PC-3 (cell line): ENCODE data around the gene GCGR. TPM values are rescaled to one million over a fixed set of nuclear protein-coding genes. Genes with fewer than 3 reads are reported as not detected.

Source experiments
- ATAC-seq: fragments of 200-7000 bp; cut with Tn5 transposase; 2 replicates; pipeline ENCODE4 v1.9.1; 2020; ENCODE audit warnings: mild to moderate bottlenecking, moderate library complexity
- BruUV-seq: library from RNA; stranded (reverse); fragments of 400-500 nt; replicated peaks from 2 replicates; lab custom pipeline; 2021; lab: Mats Ljungman, UMichigan
- CTCF ChIA-PET: fragments of 300-600 bp; sonication (Branson Sonifier 250); formaldehyde crosslinking; loops from one replicate; lab custom pipeline; 2022; ENCODE audit warnings: antibody characterized with exemption; lab: Charles Lee
- POLR2A ChIA-PET: fragments of 300-600 bp; sonication (Branson Sonifier 250); formaldehyde crosslinking; loops from one replicate; lab custom pipeline; 2022; ENCODE audit warnings: antibody characterized with exemption; ENCODE audit not compliant: unreplicated experiment; lab: Charles Lee
- DNase-seq: peaks from one replicate; pipeline ENCODE4 v3.0.0-alpha.2; 2015
- H2AFZ ChIP-seq: fragments of 300-600 bp; sonication (generic); 2 replicates; pipeline ENCODE4 v1.6.0; 2016; ENCODE audit warnings: antibody characterized with exemption, low read length
- H3F3A ChIP-seq: fragments of 300-600 bp; sonication (generic); one replicate; pipeline ENCODE4 v1.6.0; 2017; ENCODE audit warnings: antibody characterized with exemption, low read length, control low read depth, mild to moderate bottlenecking; ENCODE audit not compliant: unreplicated experiment
- H3K27ac ChIP-seq: fragments of 300-600 bp; sonication (generic); 2 replicates; pipeline ENCODE4 v1.5.1; 2016; ENCODE audit warnings: mild to moderate bottlenecking, low read length
- H3K27me3 ChIP-seq: fragments of 300-600 bp; sonication (generic); 2 replicates; pipeline ENCODE4 v1.6.1; 2016; ENCODE audit warnings: low read length, mixed read lengths
- H3K36me3 ChIP-seq: fragments of 300-600 bp; sonication (generic); 2 replicates; pipeline ENCODE4 v1.6.1; 2016; ENCODE audit warnings: low read depth, mixed run types, low read length, mixed read lengths
- H3K4me1 ChIP-seq: fragments of 300-600 bp; sonication (generic); 2 replicates; pipeline ENCODE4 v1.5.1; 2016; ENCODE audit warnings: low read length; ENCODE audit not compliant: insufficient read depth
- H3K4me2 ChIP-seq: fragments of 300-600 bp; sonication (generic); 2 replicates; pipeline ENCODE4 v1.6.0; 2016; ENCODE audit warnings: low read length
- H3K4me3 ChIP-seq: fragments of 300-600 bp; sonication (generic); 2 replicates; pipeline ENCODE4 v1.5.1; 2016; ENCODE audit warnings: mild to moderate bottlenecking, low read length, mixed read lengths
- H3K79me2 ChIP-seq: fragments of 300-600 bp; sonication (generic); 2 replicates; pipeline ENCODE4 v1.6.1; 2017; ENCODE audit warnings: low read length, mixed read lengths
- H3K9ac ChIP-seq: fragments of 300-600 bp; sonication (generic); 2 replicates; pipeline ENCODE4 v1.6.0; 2016; ENCODE audit warnings: mild to moderate bottlenecking, low read length
- H3K9me2 ChIP-seq: fragments of 300-600 bp; sonication (generic); replicated peaks from 2 replicates; pipeline ENCODE4 v1.6.1; 2016; ENCODE audit warnings: mixed run types, low read length, mixed read lengths
- H3K9me3 ChIP-seq: fragments of 300-600 bp; sonication (generic); 2 replicates; pipeline ENCODE4 v1.6.1; 2016; ENCODE audit warnings: low read length, mixed read lengths
- H4K20me1 ChIP-seq: fragments of 300-600 bp; sonication (generic); 2 replicates; pipeline ENCODE4 v1.6.1; 2016; ENCODE audit warnings: low read length, mixed read lengths
- EZH2 ChIP-seq: fragments of 300-600 bp; sonication (generic); IDR thresholded peaks from one replicate; pipeline ENCODE4 v1.6.1; 2017; ENCODE audit warnings: antibody characterized with exemption, mild to moderate bottlenecking, low read length; ENCODE audit not compliant: unreplicated experiment
- EZH2phosphoT487 ChIP-seq: fragments of 300-600 bp; sonication (generic); IDR thresholded peaks from 2 replicates; pipeline ENCODE4 v1.6.1; 2018; ENCODE audit warnings: mild to moderate bottlenecking, antibody characterized with exemption, low read length, borderline replicate concordance
- intact Hi-C: fragments of 100-400 bp; cut with micrococcal nuclease; formaldehyde crosslinking; loops from 2 replicates; pipeline ENCODE4 v1.9.0; 2023
- total RNA-seq: library from RNA; depleted of rRNA; stranded (reverse); fragments of >200 nt; gene quantifications from 2 replicates; pipeline ENCODE4 v1.2.3, GENCODE V29; 2014
- TF ChIP-seq, protein P1 (sequence below): fragments of 300-600 bp; sonication (generic); conservative IDR thresholded peaks from 2 replicates; pipeline ENCODE4 v1.5.1; 2017; ENCODE audit warnings: antibody characterized with exemption, low read depth, mild to moderate bottlenecking, low read length

The GCGR gene
- total RNA-seq, 1 experiment from 2014 or later, result 0.11 TPM

DNA sequence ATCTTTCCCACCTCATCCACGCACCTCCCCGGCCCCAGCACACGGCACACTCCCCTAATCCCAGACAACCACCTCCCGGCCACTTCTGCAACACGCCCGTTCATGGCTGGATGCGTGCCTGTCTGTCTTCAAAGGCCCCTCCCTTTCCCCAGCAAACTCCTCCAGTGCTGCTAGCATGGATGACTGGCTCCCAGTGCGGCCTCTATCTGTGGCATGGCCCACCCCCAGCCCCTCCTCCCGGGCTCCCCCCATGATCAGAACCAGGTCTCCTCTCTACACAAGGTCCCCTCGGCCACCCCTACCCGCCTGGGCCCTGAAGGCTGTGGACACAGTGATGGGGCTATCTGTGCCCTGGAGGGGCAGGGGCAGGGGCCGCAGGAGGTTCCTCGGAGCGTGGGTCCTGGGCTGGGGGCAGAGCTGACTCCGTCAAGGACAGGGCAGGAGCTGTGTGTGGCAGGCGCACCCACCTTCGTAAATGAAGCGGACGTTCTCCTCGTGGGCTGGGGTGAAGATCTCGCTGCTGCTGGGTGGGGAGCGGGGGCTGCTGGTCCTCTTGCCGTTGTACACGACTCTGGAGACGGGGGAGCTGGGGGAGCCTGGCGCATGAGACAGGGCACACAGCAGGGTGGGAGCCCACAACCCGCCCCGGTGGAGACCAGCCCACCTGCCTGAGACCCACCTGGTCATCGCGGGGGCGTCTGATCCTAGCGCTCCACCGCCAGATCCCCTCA is 20.0 kb downstream of the GCGR start:
- Histone ChIP-seq H3K27ac (no peak overlapping the region), H3K9me2 (no peaks in the 10 kb centered on the region), H2AFZ (no peak overlapping the region), H4K20me1 (no peaks in the 10 kb centered on the region), H3K9ac (no peak overlapping the region), H3K4me3 (no peak overlapping the region), H3K36me3 (no peaks in the 10 kb centered on the region), H3F3A (no peaks in the 10 kb centered on the region), H3K4me1 (0 out of 2 replicates have a peak, but pooled peaks cover 4% of the 10 kb centered on the region), H3K4me2 (no peak overlapping the region), H3K79me2 (no peaks in the 10 kb centered on the region), H3K27me3 (no peaks in the 10 kb centered on the region), H3K9me3 (no peaks in the 10 kb centered on the region)
- ChIA-PET CTCF (no interaction called here), POLR2A (no interaction called here)
- DNase-seq, result no peak
- BruUV-seq, result no TSS peak
- intact Hi-C loops, result no loop called here
- no peak for TF ChIP-seq EZH2
- TF ChIP-seq, protein P1, sequence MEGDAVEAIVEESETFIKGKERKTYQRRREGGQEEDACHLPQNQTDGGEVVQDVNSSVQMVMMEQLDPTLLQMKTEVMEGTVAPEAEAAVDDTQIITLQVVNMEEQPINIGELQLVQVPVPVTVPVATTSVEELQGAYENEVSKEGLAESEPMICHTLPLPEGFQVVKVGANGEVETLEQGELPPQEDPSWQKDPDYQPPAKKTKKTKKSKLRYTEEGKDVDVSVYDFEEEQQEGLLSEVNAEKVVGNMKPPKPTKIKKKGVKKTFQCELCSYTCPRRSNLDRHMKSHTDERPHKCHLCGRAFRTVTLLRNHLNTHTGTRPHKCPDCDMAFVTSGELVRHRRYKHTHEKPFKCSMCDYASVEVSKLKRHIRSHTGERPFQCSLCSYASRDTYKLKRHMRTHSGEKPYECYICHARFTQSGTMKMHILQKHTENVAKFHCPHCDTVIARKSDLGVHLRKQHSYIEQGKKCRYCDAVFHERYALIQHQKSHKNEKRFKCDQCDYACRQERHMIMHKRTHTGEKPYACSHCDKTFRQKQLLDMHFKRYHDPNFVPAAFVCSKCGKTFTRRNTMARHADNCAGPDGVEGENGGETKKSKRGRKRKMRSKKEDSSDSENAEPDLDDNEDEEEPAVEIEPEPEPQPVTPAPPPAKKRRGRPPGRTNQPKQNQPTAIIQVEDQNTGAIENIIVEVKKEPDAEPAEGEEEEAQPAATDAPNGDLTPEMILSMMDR, result no peak
- ATAC-seq, result no peak

DNA sequence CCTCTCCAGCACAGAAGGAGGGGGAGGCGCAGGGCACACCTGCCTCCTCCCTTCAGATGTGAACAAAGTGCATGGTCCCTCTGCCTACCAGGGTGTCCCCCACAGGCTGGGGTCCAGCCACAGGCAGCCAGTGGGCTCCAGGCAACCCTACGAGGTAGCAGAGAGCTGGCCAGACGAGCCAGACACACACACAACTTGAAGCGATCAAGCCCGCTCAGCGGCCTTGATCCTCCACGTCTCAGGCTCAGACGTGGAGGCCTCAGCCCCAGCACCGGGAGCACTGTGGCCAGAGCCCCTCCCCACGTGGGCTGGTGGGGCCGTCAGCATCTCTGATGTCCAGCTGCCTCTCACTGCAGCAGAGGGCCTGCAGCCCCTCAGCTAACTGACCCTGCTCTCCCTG is 20.6 kb downstream of the GCGR start:
- Histone ChIP-seq H2AFZ (no peak overlapping the region), H4K20me1 (no peaks in the 10 kb centered on the region), H3K9ac (no peak overlapping the region), H3K27ac (no peak overlapping the region), H3K79me2 (no peaks in the 10 kb centered on the region), H3K4me3 (no peak overlapping the region), H3K4me1 (0 out of 2 replicates have a peak, but pooled peaks cover 4% of the 10 kb centered on the region), H3K9me3 (no peaks in the 10 kb centered on the region), H3K9me2 (no peaks in the 10 kb centered on the region), H3K27me3 (no peaks in the 10 kb centered on the region), H3F3A (no peaks in the 10 kb centered on the region), H3K4me2 (no peak overlapping the region), H3K36me3 (no peaks in the 10 kb centered on the region)
- BruUV-seq, result no TSS peak
- CTCF ChIA-PET, result no interaction called here
- DNase-seq (no peak), ATAC-seq (no peak)
- POLR2A ChIA-PET, result no interaction called here
- intact Hi-C loops, result no loop called here
- TF ChIP-seq EZH2 (no peak), EZH2phosphoT487 (no peak)
- TF ChIP-seq, protein P1, result no peak

DNA sequence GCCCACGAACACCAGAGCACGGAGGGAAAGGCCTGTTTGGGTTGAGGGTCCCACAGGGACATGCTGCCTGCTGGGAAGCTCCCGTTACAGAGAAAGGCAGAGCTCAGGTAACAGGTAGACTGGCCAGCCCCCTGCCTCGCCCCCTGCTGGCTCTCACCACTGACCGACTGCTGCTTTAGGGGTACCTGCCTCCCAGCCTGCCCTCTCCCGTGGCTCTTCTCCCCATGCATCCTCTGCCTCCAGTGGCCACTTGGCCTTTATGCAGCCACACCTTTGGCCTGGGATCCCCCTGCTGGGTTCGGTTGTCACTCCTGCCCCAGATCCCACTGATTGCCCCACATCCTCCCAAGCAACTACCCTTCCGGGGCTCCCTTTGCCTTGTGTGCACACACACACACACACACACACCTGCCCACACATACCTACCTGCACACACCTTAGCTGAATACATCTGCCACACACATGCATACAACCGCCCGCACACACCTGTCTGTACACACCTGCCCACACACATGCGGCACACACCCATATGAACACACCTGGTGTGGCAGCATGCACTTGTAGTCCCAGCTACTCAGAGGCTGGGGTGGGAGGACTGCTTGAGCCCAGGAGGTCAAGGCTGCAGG is 22.0 kb downstream of the GCGR start:
- no peak overlapping the region for H3K27ac ChIP-seq
- H3K27me3 ChIP-seq, result no peaks in the 10 kb centered on the region
- no peaks in the 10 kb centered on the region for H3K9me2 ChIP-seq
- ChIA-PET POLR2A (no interaction called here), CTCF (no interaction called here)
- no peaks in the 10 kb centered on the region for H4K20me1 ChIP-seq
- H3F3A ChIP-seq, result no peaks in the 10 kb centered on the region
- 0 out of 2 replicates have a peak, but pooled peaks cover 4% of the 10 kb centered on the region for H3K4me1 ChIP-seq
- no peak for TF ChIP-seq EZH2phosphoT487
- TF ChIP-seq EZH2, result no peak
- TF ChIP-seq, protein P1, result peak; percentile 32; the same call in 1 of the 2 replicates
- H3K36me3 ChIP-seq, result no peaks in the 10 kb centered on the region
- H3K4me2 ChIP-seq, result no peak overlapping the region
- intact Hi-C loops, result no loop called here
- no peak overlapping the region for H3K9ac ChIP-seq
- no peaks in the 10 kb centered on the region for H3K79me2 ChIP-seq
- H3K4me3 ChIP-seq, result no peak overlapping the region
- no peak for ATAC-seq
- H3K9me3 ChIP-seq, result no peaks in the 10 kb centered on the region
- DNase-seq, result no peak
- no TSS peak for BruUV-seq
- no peak overlapping the region for H2AFZ ChIP-seq
